ENCODE results near the gene PLXNA3.
A peak's percentile ranks its signal among the peaks of the same experiment; 100 is the strongest.
"Not testable (repeated sequence)": the region's sequence is repeated elsewhere in the genome, so short reads cannot be mapped to it uniquely, and the experiment has no call there.

PLXNA3 gene

DNA sequence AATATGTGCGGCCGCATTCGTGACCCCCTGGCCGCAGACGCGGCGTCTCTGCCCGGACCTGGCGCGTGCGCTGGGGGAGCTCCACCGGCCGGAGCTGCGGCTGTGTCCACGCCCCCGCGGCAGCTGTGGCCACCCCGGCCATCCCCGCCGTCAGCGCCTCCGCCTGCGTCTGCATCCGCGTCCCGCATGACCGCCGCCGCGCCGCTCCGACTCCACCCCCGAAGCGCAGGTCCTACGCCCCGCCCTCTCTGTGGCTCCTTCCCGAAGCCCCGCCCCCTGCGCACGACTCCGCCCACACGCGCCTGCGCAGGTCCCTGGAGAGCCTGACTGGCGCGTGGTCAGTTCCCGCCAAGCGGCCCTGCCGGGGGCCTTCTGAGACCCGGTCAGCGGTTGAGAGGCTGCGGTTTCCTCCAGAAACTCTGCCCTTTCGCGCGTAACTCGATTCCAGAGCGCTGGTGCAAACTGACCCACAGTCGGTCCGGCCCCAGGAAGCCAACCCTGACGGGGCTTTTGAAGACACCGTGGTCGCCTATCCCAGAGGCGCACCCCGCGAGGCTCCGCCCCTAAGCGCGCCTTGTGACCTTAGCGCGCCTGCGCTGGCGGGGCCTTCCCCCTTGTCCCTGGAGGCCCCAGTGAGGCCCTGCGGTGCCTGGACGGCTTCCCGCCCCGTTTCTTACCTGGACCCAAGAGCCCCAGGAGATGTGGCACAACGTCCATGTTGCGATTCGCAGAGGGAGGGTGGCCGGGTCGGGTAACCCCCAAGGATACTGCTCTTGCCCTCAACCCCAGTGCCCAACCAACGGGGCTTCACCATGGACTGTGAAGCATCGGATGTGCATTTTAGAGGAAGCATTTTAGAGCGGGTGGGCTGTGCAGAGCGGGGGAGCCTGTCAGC is 20.9 kb downstream of the PLXNA3 start, which contains the start of gene LAGE3:
Gene LAGE3, minus strand, starts transcription at position 554 of the 895 bp plus-strand sequence. Its CDS starts 366 bp downstream, at position 188.
- DNase-seq (ENCODE audit: low spot score): peak; percentile 95

DNA sequence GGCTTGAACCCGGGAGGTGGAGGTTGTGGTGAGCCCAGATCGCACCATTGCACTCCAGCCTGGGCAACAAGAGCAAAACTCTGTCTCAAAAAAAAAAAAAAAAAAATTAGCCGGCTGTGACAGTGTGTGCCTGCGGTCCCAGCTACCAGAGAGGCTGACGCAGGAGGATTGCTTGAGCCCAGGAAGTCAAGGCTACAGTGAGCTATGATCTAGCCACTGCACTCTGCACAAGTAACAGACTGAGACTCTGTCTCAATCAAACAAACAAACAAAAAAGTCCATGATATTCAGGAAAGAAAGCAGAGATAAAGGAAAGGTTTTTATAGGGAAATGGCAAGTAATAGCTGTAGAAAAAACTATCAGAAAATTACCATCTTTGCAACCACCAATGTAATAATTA is 23.1 kb downstream of the PLXNA3 start:
- no peak for DNase-seq (ENCODE audit: low spot score)

DNA sequence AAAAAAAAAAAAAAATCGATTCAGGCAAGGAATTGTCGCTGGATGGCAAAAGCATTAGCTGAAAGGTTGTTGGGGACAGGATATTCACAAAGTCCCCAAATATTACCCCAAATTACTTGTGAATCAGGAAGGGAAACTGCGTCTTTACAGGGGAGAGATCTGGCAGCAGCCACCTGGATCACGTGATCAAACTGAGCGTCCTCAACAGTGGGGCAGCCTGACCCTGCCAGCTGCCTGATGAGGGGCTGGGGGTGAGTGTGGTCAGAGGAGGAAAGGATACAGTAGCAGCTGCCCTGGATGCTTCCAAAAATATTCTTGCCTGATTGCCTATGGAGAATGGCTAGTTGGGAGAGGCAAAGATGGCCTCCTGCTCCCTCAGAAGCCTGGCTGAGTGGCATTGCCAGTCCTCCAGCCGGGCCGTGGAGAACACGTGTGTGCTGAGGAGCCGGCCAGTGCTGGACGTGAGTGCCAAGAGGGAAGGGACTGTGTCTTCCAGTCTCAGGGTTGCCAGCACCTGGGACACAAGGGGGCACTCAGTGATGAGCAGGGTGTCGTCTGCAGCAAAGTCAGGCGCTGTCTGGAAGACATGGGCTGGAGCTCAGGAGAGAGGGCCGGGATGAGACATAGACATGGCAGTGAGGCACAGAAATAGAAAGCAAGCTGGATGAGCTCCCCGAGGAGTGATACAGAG is 24.0 kb downstream of the PLXNA3 start:
- DNase-seq (ENCODE audit: low spot score): no peak

DNA sequence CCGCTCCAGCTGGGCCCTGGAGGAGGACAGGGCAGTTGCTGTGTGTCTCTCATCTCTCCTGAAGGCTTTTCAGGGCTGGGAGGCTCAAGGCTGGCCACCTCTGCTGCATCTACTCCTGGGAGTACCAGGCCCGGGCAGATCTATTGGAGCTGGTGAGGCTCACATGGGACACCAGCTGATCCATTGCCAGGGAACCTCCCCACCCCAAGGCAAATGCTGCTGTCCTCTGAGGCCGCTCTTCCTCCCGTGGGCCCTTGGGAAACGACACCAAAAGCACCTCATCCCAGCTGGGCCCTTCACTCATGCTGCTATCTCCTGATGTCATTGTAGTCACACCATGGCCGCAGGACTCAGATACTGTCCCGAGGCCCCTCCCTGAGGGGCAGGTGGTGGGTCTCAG is 24.7 kb downstream of the PLXNA3 start:
- no peak for DNase-seq (ENCODE audit: low spot score)

DNA sequence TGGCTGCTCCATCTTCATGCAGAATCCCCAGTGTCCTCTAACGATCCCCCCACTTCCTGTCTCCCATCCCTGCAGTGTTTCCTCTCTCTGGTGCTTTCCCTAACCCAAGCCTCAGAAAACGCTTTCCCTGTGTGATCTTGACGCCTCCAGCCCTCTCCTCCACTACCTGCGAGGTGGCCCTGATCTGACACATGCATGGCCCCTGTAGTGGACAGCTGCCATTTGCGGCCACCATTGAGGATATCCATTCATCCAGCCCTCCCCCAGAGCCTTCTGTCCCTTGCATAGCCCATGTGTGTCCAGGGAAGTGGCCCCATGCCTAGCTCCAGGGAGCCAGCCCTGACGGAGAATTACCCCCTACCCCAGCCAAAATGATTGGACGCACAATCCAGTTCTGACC is 25.2 kb downstream of the PLXNA3 start:
- no peak for DNase-seq (ENCODE audit: low spot score)

DNA sequence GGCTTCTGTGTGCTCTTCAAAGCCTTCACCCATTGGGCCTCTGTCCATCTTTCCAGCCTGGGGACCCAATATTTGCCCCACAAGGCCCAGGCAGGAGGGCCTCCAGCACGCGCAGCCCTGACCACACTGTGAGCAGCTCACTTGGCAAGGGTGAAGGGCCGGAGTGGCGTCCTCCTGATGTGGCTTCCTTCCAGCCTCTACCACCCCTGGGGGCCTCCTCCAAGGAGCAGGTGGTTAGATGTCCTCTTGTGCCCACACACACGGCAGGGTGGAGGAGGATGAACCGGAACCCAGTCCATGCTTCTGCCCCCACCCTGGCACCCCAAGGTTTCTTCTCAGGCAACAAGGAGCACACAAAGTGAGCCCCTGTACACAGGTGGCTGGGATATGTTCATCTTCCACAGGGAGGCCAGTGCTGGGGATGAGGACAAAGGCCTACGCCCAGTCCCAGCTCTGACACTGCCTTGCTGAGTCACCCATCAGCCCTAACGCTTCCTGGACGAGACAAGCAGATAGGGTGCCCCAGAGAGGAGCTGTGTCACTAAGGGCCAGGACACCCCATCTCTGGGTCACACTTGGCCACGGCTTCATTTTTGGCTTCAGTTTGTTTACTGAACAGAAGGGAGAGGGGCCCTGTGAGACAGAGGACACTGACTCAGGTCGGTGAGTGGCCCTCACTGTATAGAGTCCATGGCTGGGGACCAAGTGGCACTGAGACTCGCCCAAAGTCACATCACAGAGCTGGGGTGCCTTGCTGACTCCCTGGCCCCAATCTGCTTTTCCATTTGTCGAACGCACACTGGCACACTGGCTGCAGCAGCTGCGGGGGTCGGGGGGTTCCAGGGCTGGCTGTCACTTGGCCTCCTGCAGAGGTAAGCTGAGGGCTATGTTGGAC is 26.4 kb downstream of the PLXNA3 start:
- DNase-seq (ENCODE audit: low spot score): no peak

DNA sequence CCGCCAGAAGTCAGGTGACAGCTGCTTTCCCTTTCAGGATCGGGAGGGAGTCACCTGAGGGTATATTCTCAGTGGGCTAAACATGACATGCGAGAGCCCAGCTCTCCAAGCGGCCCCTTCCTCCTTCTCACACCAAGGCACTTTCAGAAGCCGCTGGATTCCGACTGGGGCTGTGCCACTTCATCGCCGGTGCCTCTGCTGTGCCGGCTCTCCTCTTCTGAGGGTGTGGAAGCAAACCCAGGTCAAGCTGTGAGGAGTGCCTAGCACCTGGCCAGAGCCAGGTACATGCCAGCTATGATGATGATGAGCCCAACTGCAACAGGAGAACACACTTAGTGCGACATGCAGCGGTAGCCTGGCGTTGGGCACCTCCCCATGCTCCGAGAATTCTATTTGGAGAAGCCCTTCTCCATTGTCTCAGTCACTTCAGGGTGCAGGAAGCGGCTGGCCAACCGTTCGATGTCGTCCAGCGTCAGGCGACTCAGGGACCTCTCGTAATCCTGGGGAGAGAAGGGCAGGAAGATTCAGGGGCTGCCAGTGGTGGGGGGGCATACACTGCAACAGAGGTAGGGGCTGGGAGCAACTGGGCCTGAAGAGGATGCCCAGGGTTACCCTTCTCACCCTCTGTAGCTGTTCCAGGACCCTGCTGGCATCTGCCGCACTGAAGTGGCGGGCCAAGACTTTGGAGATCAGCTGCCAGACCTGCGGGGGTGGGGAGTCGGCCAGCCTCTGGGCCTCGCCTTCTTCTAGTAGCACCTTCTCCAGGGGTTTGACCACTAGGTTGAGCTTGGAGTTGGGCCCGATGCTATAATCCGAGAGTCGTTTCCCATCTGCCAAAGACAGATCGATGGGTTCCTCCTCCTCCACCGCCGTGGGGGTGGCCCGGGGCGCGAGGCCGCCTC is 27.3 kb downstream of the PLXNA3 start:
- no peak for DNase-seq (ENCODE audit: low spot score)

DNA sequence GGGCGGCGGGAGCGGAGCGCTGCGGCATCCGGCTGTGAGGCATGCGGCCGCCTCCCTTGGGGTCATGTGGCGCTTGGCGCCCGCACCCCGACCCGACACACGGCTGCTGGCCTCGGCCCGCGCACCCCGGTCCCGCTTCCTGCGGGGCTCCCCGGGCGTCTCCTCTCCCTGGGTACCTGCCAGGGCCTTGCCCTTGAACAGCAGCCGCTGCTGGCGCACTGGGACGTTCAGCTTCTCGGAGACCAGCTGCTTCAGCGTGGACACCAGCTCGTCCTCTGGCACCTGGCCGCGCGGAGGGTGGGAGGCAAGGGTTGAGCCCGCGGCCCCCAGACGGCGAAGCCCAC is 27.9 kb downstream of the PLXNA3 start:
- no peak for DNase-seq (ENCODE audit: low spot score)

DNA sequence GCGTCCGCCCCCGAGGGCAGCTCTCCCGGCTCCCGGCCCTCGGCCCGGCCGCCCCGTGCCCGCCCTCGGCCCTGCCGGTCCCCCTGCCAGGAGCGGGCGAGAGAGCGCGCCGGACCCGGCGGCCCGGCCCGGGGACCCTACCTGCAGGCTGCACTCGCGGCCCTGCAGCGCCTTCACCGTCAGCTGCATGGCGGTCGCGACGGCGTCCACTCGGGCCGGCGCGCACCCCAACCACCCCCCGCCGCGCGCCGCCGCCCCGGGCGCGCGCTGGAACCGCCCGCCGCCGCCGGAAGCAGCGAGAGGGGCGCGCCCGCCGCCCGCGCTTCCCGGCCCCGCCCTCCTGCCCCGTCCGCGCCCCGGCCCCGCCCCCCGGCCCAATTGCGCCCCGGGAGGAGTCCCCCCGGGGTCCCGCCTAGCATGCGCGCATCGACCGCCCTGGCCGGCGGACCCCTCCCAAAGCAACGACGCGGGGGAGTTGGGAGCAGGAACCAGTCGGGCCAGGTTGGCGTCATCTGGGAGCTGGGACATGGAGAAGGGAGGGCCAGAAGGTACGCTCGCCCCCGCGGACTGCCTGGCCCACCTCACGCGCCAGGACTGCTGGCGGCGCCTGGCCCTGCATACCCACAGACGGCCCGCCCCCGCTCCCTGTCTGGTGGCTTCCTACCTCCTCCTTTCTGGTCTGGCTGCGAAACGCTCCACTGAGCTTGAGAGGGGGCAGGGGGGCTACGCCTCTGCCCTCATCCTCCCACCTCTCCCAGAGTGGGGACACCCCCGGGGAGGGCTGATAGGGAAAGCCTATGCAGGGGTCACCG is 28.5 kb downstream of the PLXNA3 start, which contains the start of gene UBL4A:
Gene UBL4A, minus strand, starts transcription at position 220 of the 812 bp plus-strand sequence. Its CDS starts 31 bp downstream, at position 189.
- peak; percentile 69 for DNase-seq (ENCODE audit: low spot score)

DNA sequence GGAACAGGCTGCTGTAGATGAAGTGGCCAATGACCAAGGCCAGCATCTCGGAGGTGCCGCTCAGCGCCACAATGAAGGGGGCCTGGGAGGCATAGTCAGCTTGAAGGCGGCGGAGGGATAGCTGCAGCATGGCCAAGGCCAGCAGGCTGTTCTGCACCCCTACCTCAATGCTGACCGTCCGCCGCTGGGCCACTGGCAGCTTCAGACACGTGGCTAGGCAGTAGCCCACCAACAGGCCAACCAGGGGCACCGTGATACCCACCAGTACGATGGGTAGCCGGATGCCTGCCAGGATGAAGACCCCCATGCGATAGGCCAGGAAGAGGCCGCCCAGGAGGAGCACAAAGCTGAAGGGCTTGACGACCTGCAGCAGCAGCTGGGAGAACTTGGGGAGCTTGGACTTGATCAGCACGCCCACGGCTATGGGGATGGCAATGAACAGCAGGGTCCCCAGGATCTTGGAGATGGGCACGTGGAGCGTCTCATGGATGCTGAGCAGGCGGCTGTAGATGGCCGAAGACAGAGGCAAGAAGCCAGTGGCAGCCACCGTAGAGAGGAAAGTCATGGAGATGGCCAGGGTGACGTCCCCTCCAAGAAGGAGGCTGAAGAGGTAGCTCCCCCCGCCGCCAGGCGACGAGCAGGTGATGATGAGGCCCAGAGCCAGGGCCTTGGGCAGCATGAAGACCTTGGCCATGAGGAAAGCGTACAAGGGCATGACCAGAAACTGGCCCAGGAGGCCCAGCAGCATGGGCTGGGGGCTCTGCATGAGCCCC is 29.6 kb downstream of the PLXNA3 start:
- no peak for DNase-seq (ENCODE audit: low spot score)

DNA sequence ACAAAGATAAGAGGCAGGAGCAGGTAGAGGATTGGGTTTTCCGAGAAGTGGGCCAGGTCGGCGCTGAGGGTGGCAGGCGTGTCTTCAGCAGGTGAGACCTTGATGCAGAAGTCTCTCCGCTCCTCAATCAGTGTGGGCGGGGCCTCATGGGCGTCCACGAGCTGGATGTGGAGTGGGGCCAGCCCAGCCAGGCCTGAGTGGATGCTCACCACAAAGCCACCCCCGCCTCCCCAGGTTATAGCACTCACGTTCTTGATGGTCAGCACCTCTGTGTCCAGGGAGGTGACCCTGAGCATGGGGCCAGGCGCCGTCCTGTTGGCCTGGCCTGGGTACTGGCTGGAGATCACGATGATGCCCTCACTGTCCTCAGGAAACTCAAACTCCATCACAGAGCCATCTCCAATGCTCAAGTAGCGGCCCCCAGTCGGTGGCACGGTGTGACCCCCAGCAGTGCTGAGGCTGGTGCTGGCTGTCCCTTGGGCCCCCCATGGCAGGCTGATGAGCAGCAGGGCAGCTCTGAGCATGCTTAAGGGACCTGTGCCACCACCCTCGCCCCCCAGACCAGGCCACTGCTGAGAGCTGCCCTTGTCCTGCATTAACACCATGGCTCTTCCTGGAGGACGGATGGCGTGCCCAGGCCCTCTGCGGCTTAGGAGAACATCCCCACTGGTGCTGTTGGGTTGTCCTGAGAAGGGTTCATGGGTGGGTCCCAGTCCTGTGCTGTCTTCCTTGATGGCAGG is 30.4 kb downstream of the PLXNA3 start:
- DNase-seq (ENCODE audit: low spot score): no peak

DNA sequence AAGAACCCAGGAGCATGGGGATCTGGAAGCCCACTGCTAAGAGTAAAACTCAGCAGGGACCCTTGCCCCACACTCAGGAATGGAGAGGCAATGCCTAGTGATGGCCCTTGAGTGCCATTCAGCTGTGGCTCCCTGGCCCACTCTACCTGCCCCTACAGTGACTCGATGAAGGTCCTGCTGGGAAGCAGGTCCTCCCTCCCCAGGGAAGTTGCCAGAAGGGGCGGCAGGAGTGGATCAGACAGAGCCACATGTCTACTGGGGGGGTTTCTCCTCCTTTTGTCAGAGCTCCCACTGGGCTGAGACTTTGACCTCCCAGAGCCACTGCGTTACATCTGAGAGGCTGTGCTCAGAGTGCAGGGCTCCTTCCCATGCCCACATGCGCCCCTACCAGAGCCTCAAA is 31.1 kb downstream of the PLXNA3 start:
- DNase-seq (ENCODE audit: low spot score): no peak

DNA sequence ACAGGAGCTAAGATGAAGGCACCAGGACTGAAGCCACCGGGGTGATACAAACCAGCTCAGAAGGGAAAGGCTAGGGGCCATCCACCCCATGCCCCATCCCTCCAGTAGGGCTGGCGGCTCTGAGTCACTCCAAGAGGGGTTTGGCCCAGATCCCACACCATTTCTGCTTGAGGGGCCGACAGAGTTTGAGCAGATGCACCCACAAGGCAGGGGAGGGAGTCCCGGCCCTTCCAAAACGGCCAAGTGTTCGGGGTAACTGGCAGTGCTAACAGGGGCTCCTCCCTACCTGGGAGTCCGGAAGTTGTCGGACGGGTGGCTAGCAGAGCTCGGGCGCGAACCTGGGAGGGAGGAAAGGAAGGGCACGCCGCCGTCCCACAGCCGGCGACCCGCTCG is 31.9 kb downstream of the PLXNA3 start:
- DNase-seq (ENCODE audit: low spot score): peak; percentile 54

DNA sequence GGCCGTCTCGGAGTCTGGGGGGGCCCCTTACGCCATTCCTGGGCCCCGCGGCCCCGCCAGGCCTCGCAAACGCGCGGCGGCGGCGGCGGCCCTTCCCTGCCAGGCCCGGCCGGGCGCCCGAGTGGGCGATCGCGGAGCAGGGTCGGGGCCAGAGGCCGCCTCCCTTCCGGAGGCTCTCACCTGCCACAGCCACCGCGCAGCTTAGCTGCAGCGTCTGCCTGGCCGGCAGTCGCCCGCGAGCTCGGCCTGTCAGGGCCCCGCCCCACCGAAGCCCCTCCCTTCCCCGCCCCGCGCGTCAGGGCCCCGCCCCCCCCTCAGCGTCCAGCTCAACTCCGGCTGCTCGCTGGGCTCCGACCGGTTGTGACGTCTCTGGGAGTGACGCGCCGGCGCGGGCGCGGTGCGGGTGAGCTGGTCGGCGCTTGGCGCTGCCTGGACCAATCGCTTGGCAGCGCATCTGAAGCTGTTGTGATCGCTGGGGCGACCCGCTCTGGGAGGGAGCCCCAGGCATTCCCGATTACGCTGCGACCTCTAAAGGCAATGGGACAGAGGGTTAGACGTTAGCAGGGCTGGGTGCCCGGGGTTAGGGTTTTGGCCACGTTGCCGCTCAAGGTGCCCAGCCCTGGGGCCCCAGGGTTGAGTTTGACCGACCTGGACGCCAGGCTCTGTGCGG is 32.5 kb downstream of the PLXNA3 start, which contains the start of gene SLC10A3:
Gene SLC10A3, minus strand, starts transcription at position 216 of the 670 bp plus-strand sequence. CDS start 1,689 bp downstream, outside the sequence.
- DNase-seq (ENCODE audit: low spot score): peak; percentile 95

DNA sequence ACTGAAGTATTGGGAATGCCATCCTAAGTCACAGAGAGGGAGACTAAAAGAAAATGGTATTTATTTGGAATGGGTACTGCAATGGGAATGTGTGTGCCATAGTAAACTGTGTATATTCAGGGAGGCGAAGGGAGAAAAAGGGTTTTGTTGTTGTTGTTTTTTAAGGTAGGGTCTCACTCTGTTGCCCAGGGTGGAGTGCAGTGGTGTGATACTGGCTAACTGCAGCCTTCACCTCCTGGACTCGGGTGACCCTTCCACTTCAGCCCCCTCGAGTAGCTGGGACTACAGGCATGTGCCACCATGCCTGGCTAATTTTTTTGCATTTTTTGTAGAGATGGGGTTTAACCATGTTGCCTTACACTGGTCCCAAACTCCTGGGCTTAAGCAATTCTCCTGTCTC is 36.6 kb downstream of the PLXNA3 start:
- DNase-seq (ENCODE audit: low spot score): no peak

DNA sequence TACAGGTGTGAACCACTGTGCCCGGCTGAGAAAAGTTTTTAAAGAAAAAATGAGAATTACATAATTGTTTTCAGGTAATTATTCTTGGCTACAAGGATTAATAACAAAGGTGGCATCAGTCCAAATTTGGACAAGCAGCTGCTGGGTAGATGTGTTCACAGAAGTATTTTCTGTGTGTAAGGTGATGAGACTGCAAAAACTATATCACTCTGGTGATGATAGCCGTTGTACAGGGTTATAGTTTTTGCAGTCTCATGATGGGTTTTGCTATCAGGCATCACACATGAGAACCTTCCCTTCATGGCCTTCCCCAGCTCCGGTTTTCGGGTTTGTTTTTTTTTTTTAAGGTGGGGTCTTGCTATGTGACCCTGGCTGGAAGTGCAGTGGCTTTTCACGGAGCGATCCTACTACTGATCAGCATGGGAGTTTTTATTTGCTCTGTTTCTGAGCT is 37.4 kb downstream of the PLXNA3 start:
- no peak for DNase-seq (ENCODE audit: low spot score)

DNA sequence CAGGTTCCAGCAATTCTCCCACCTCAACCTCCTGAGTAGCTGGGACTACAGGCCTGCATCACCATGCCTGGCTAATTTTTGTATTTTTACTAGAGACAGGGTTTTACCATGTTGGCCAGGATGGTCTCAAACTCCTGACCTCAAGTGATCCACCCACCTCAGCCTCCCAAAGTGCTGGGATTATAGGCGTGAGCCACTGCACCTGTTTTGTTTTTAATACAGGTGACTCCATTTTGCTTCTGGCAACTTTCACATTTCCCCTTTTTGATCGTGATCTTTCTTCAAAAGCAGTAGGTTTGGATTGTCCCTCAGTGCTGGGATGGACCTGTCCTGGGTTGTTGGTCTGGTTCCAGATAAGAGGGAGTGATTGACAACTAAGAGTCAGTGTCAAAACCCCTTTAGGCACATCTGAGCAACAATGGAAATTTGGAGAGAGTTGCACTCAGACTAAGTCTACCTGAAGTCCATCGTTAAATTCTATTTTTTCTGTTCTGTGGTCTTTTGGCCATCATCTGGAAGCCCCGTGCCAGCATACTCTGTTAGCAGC is 38.6 kb downstream of the PLXNA3 start:
- DNase-seq (ENCODE audit: low spot score): not testable (repeated sequence)

DNA sequence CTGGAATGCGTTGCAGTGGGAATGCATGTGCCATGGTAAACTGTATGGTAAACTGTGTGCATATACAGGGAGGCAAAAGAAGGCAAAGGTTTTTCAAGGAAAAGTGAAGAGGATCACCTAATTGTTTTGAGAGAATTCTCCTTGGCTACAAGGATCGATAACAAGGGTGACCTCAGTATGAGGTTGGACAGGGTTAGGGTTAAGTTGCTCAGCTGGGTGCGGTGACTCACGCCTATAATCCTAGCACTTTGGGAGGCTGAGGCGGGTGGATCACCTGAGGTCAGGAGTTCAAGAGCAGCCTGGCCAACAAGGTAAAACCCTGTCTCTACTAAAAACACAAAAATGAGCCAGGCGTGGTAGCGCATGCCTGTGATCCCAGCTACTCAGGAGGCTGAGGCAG is 43.3 kb downstream of the PLXNA3 start:
- not testable (repeated sequence) for DNase-seq (ENCODE audit: low spot score)

Measured in AG08396 (cell line).